IMR-90 (cell line): ENCODE data around the gene MIOX. TPM values are rescaled to one million over a fixed set of nuclear protein-coding genes. Genes with fewer than 3 reads are reported as not detected.

Experiments
- ATAC-seq: fragments of 200-7000 bp; cut with Tn5 transposase; 2 replicates; pipeline ENCODE4 v1.9.1; 2020; ENCODE audit warnings: low read depth, mild to moderate bottlenecking, moderate library complexity
- BruUV-seq: library from RNA; stranded (reverse); fragments of 400-500 nt; replicated peaks from 2 replicates; lab custom pipeline; 2021; lab: Mats Ljungman, UMichigan
- CTCF ChIA-PET: fragments of 300-600 bp; formaldehyde crosslinking; extraction: SDS; loops from one replicate; lab custom pipeline; 2021; ENCODE audit warnings: antibody characterized with exemption; lab: Yijun Ruan, JAX
- POLR2A ChIA-PET: fragments of 300-600 bp; sonication (Branson Sonifier 250); formaldehyde crosslinking; loops from one replicate; lab custom pipeline; 2022; ENCODE audit warnings: antibody characterized with exemption; ENCODE audit not compliant: unreplicated experiment; lab: Charles Lee
- DNase-seq: peaks from one replicate; pipeline ENCODE4 v3.0.0; 2013
- H2AFZ ChIP-seq: replicated peaks from 2 replicates; pipeline ENCODE3; 2013; ENCODE audit warnings: low read length, mild to moderate bottlenecking; ENCODE audit not compliant: poor library complexity
- H2AK5ac ChIP-seq: 2 replicates; pipeline ENCODE4 v1.6.1; 2013; ENCODE audit warnings: low read depth, low read length, inconsistent platforms
- H2AK9ac ChIP-seq: replicated peaks from 2 replicates; pipeline ENCODE3; 2013; ENCODE audit warnings: mild to moderate bottlenecking, low read depth, low read length, moderate library complexity; ENCODE audit not compliant: poor library complexity
- H2BK120ac ChIP-seq: 2 replicates; pipeline ENCODE4 v1.6.1; 2013; ENCODE audit warnings: low read depth, low read length, inconsistent platforms
- H2BK15ac ChIP-seq: 3 replicates; pipeline ENCODE4 v1.6.1; 2013; ENCODE audit warnings: low read depth, low read length, inconsistent platforms
- H2BK20ac ChIP-seq: 2 replicates; pipeline ENCODE4 v1.6.1; 2013; ENCODE audit warnings: low read depth, mild to moderate bottlenecking, inconsistent platforms, low read length, moderate library complexity
- H2BK5ac ChIP-seq: 2 replicates; pipeline ENCODE4 v1.6.1; 2013; ENCODE audit warnings: mild to moderate bottlenecking, low read depth, low read length, inconsistent platforms; ENCODE audit not compliant: poor library complexity, severe bottlenecking
- H3K14ac ChIP-seq: replicated peaks from 2 replicates; pipeline ENCODE4 v1.6.1; 2013; ENCODE audit warnings: low read depth, low read length, inconsistent platforms
- H3K18ac ChIP-seq: 2 replicates; pipeline ENCODE4 v1.6.1; 2013; ENCODE audit warnings: low read depth, low read length, control low read depth
- H3K23ac ChIP-seq: 2 replicates; pipeline ENCODE4 v1.6.1; 2013; ENCODE audit warnings: low read depth, low read length, inconsistent platforms
- H3K27ac ChIP-seq: 2 replicates; pipeline ENCODE4 v1.5.1; 2013; ENCODE audit warnings: mild to moderate bottlenecking, control low read depth, low read length; ENCODE audit not compliant: insufficient read depth
- H3K27me3 ChIP-seq: 2 replicates; pipeline ENCODE4 v1.6.1; 2013; ENCODE audit warnings: low read length; ENCODE audit not compliant: control insufficient read depth, insufficient read depth
- H3K36me3 ChIP-seq: 2 replicates; pipeline ENCODE4 v1.6.1; 2013; ENCODE audit warnings: low read length, mixed read lengths; ENCODE audit not compliant: control insufficient read depth, insufficient read depth
- H3K4ac ChIP-seq: 2 replicates; pipeline ENCODE4 v1.6.1; 2013; ENCODE audit warnings: low read depth, low read length, inconsistent platforms
- H3K4me1 ChIP-seq: 2 replicates; pipeline ENCODE4 v1.6.1; 2013; ENCODE audit warnings: low read length, mixed read lengths; ENCODE audit not compliant: control insufficient read depth, insufficient read depth
- H3K4me2 ChIP-seq: 2 replicates; pipeline ENCODE4 v1.6.1; 2013; ENCODE audit warnings: low read depth, mild to moderate bottlenecking, control low read depth, low read length, moderate library complexity
- H3K4me3 ChIP-seq: 2 replicates; pipeline ENCODE4 v1.5.1; 2013; ENCODE audit warnings: low read depth, mild to moderate bottlenecking, control low read depth, low read length, moderate library complexity; ENCODE audit not compliant: insufficient read depth
- H3K56ac ChIP-seq: 2 replicates; pipeline ENCODE4 v1.6.1; 2013; ENCODE audit warnings: low read length, inconsistent platforms; ENCODE audit not compliant: insufficient read depth; ENCODE audit errors: extremely low read depth
- H3K79me1 ChIP-seq, 2 experiments: 2 replicates each; pipeline ENCODE4 v1.6.1; 2013; ENCODE audit warnings: low read length in 2 of 2, inconsistent platforms in 1 of 2, low read depth in 1 of 2
- H3K9ac ChIP-seq: 2 replicates; pipeline ENCODE4 v1.6.1; 2013; ENCODE audit warnings: low read depth, low read length, control low read depth
- H3K9me1 ChIP-seq: 2 replicates; pipeline ENCODE4 v1.6.1; 2013; ENCODE audit warnings: low read length, inconsistent platforms; ENCODE audit not compliant: insufficient read depth
- H3K9me3 ChIP-seq: 2 replicates; pipeline ENCODE4 v1.6.1; 2013; ENCODE audit warnings: low read length; ENCODE audit not compliant: control insufficient read depth, insufficient read depth
- H4K20me1 ChIP-seq: 2 replicates; pipeline ENCODE4 v1.6.1; 2013; ENCODE audit warnings: low read length, inconsistent platforms; ENCODE audit not compliant: insufficient read depth
- H4K5ac ChIP-seq: 2 replicates; pipeline ENCODE4 v1.6.1; 2013; ENCODE audit warnings: mild to moderate bottlenecking, low read depth, low read length, control low read depth
- H4K8ac ChIP-seq, 2 experiments: 2 replicates each; pipeline ENCODE4 v1.6.1; 2013; ENCODE audit warnings: low read depth in 2 of 2, low read length in 2 of 2, control low read depth in 1 of 2, inconsistent platforms in 1 of 2
- H4K91ac ChIP-seq: 2 replicates; pipeline ENCODE4 v1.6.1; 2013; ENCODE audit warnings: low read depth, low read length, inconsistent platforms; ENCODE audit not compliant: insufficient read depth
- BHLHE40 ChIP-seq: fragments of 150-350 bp; IDR thresholded peaks from 2 replicates; pipeline ENCODE4 v1.6.1; 2016; ENCODE audit warnings: mild to moderate bottlenecking, low read depth, low read length
- CEBPB ChIP-seq: IDR thresholded peaks from 2 replicates; pipeline ENCODE4 v1.6.1; 2012; ENCODE audit warnings: low read depth, low read length, improper control_type of control experiment
- CHD1 ChIP-seq: IDR thresholded peaks from 2 replicates; pipeline ENCODE4 v1.6.1; 2012; ENCODE audit warnings: low read depth, low read length, improper control_type of control experiment
- POLR2A ChIP-seq: IDR thresholded peaks from 2 replicates; pipeline ENCODE4 v1.6.1; 2012; ENCODE audit warnings: mild to moderate bottlenecking, low read depth, low read length
- RCOR1 ChIP-seq: IDR thresholded peaks from 2 replicates; pipeline ENCODE4 v1.6.1; 2012; ENCODE audit warnings: mild to moderate bottlenecking, low read length, improper control_type of control experiment; ENCODE audit not compliant: insufficient replicate concordance
- WGBS, 2 experiments: methylation state at CpG; one replicate each; pipeline versions ENCODE4 v1.1.5 to v1.1.7; 2013; ENCODE audit warnings: missing lambda C conversion rate in 2 of 2; ENCODE audit not compliant: insufficient read length in 1 of 2; ENCODE audit errors: extremely low coverage in 2 of 2; 5-methylcytosine and 5-hydroxymethylcytosine counted together
- dilution Hi-C: fragments of 300-500 bp; cut with HindIII; formaldehyde crosslinking; loops from one replicate; pipeline ENCODE4 v1.14.3; 2018; ENCODE audit warnings: low sequenced_read_pairs; ENCODE audit not compliant: unreplicated experiment
- in situ Hi-C: fragments of 300-500 bp; cut with MboI; formaldehyde crosslinking; loops from 3 replicates; pipeline ENCODE4 v1.14.3; 2019; ENCODE audit warnings: low sequenced_read_pairs, inconsistent platforms, mixed read lengths
- intact Hi-C: fragments of 100-400 bp; cut with micrococcal nuclease; formaldehyde crosslinking; loops from 2 replicates; pipeline ENCODE4 v1.10.0; 2022
- polyA plus RNA-seq, 3 experiments: library from polyadenylated mRNA; depleted of rRNA; stranded (reverse); fragments of >200 nt; gene quantifications; 2 replicates each; pipeline ENCODE4 v1.2.3, GENCODE V29; 2012; ENCODE audit warnings: low replicate concordance in 1 of 3
- total RNA-seq: library from RNA; depleted of rRNA; stranded (reverse); fragments of >200 nt; gene quantifications from 2 replicates; pipeline ENCODE4 v1.2.3, GENCODE V29; 2012
- TF ChIP-seq, protein P1 (sequence below): fragments of 150-350 bp; IDR thresholded peaks from 2 replicates; pipeline ENCODE4 v1.6.1; 2017; ENCODE audit warnings: mild to moderate bottlenecking, antibody characterized with exemption, low read length, low read depth

Gene MIOX
- total and polyA plus RNA-seq, 2 of the 4 experiments (the other 2 are of a cell fraction): not detected

DNA sequence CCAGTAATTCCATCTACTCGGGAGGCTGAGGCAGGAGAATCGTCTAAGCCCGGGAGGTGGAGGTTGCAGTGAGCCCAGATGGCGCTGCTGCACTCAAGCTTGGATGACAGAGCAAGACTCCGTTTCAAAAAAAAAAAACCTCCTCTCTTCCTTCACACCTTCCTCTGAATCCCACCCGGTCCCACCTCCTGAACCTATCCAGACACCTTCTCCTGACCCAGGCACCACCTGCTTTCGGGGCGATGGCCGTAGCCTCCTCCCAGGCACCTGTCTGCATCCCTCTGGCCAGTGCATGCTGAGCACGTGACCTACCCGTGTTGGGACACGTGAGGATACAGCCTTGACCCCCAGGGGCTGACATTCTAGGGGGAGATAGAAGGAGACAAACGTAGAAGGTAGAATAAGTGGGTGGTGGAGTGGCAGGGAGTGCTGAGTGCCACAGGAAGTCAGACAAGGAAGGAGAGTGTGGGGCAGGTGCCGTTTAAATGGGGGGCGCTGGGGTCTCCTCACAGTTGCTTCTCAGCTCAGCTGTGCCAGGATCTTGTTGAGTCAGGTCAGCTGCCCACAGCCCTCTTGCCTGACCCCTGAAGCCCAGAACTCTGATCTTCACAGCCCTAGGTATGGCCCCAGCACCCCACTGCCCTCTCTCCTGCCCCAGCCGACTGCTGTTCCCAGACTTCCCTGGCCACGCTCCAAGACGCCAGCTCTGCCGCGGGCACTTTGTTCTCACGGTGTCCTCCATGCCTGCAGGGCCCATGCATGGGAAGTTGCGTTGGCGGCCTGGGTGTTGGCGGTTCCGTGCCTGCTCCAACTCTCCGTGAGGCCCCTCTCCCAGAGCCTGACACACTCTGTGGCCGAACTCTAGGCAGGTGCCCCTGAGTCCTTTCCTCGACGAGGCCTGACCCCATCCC, 1.2 kb upstream of the MIOX start:
- no peak for ATAC-seq
- ChIA-PET POLR2A (no interaction called here), CTCF (no interaction called here)
- Histone ChIP-seq H4K91ac (no peak overlapping the region), H3K27me3 (peaks cover 7% of the 10 kb centered on the region), H3K27ac (no peak overlapping the region), H4K8ac (no peak overlapping the region), H3K79me1 (peaks cover 0 to 3% of the 10 kb centered on the region in 2 experiments; a peak in 1 of 4 replicates), H3K14ac (no peak overlapping the region), H2BK20ac (no peak overlapping the region), H2BK5ac (no peak overlapping the region), H2BK15ac (no peak overlapping the region), H3K9me3 (no peaks in the 10 kb centered on the region), H3K4me3 (no peak overlapping the region), H3K4me2 (no peak overlapping the region), H3K36me3 (peaks cover 4% of the 10 kb centered on the region; the same call in 1 of the 2 replicates), H3K9ac (no peak overlapping the region), H2AK9ac (peak overlapping the region; percentile 37), H3K4me1 (no peaks in the 10 kb centered on the region), H2AK5ac (no peak overlapping the region), H3K18ac (no peak overlapping the region), H3K23ac (no peak overlapping the region), H2BK120ac (no peak overlapping the region), H4K20me1 (no peaks in the 10 kb centered on the region; the same call in 1 of the 2 replicates), H3K4ac (no peak overlapping the region), H3K56ac (no peak overlapping the region), H4K5ac (no peak overlapping the region), H2AFZ (peak overlapping the region; percentile 51), H3K9me1 (no peaks in the 10 kb centered on the region)
- in situ Hi-C loops (no loop called here), intact Hi-C loops (no loop called here), dilution Hi-C loops (no loop called here)
- BruUV-seq: no TSS peak
- no peak for DNase-seq
- 72% methylated on average over 15 of the region's 29 CpGs; no CpG with 5 or more reads in 1 of the 2 experiments for WGBS, 2 experiments
- TF ChIP-seq CHD1: no peak
- no peak for TF ChIP-seq CEBPB
- TF ChIP-seq, protein P1, sequence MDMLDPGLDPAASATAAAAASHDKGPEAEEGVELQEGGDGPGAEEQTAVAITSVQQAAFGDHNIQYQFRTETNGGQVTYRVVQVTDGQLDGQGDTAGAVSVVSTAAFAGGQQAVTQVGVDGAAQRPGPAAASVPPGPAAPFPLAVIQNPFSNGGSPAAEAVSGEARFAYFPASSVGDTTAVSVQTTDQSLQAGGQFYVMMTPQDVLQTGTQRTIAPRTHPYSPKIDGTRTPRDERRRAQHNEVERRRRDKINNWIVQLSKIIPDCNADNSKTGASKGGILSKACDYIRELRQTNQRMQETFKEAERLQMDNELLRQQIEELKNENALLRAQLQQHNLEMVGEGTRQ: 0 out of 2 replicates have a peak, but pooled peaks have one; percentile 29
- no peak for TF ChIP-seq POLR2A
- TF ChIP-seq RCOR1: no peak
- TF ChIP-seq BHLHE40: peak; percentile 23; the same call in 1 of the 2 replicates
